K562 (cell line): ENCODE results near the gene SCPEP1. TPM values are rescaled to one million over a fixed set of nuclear protein-coding genes. Genes with fewer than 3 reads are reported as not detected.

Source experiments
- BACH1 ChIP-seq: fragments of 200-800 bp; sonication (Bioruptor generic); IDR thresholded peaks from 2 replicates; pipeline ENCODE4 v1.6.1; 2016; ENCODE audit warnings: missing genetic modification characterization, missing compliant biosample characterization
- E2F3 ChIP-seq: fragments of 250-450 bp; sonication (Bioruptor Pico); IDR thresholded peaks from 2 replicates; pipeline ENCODE4 v1.4.0; 2020; ENCODE audit warnings: mild to moderate bottlenecking
- HNRNPLL ChIP-seq: fragments of 200-400 bp; formaldehyde crosslinking; IDR thresholded peaks from 2 replicates; pipeline ENCODE4 v1.6.1; 2017; ENCODE audit warnings: low read length, low read depth, mild to moderate bottlenecking; ENCODE audit not compliant: poor library complexity, severe bottlenecking
- NFIX ChIP-seq: fragments of 250-450 bp; sonication (Bioruptor Pico); IDR thresholded peaks from 2 replicates; pipeline ENCODE4 v1.4.0; 2020; ENCODE audit warnings: low read depth, mild to moderate bottlenecking, moderate library complexity
- SAFB2 ChIP-seq: fragments of 200-400 bp; formaldehyde crosslinking; IDR thresholded peaks from 2 replicates; pipeline ENCODE4 v1.6.1; 2018; ENCODE audit warnings: borderline replicate concordance, low read length, low read depth, moderate library complexity; ENCODE audit not compliant: severe bottlenecking
- SREBF2 ChIP-seq: sonication (generic); formaldehyde crosslinking; IDR thresholded peaks from 2 replicates; pipeline ENCODE4 v1.4.0; 2020; ENCODE audit warnings: mild to moderate bottlenecking, missing genetic modification reagents
- SUPT5H ChIP-seq: fragments of 450-650 bp; IDR thresholded peaks from 2 replicates; pipeline ENCODE4 v1.6.1; 2016
- ZNF253 ChIP-seq: fragments of 250-450 bp; sonication (Bioruptor Pico); conservative IDR thresholded peaks from 2 replicates; pipeline ENCODE4 v1.6.1; 2021; ENCODE audit warnings: mild to moderate bottlenecking
- ZNF282 ChIP-seq: sonication (generic); formaldehyde crosslinking; IDR thresholded peaks from 2 replicates; pipeline ENCODE4 v1.8.1; 2023; ENCODE audit warnings: missing genetic modification reagents
- ZNF561 ChIP-seq: fragments of 450-650 bp; formaldehyde crosslinking; conservative IDR thresholded peaks from 2 replicates; pipeline ENCODE4 v1.4.0; 2020; ENCODE audit warnings: mild to moderate bottlenecking, moderate library complexity
- ZNF583 ChIP-seq: fragments of 250-450 bp; sonication (Bioruptor Pico); IDR thresholded peaks from 2 replicates; pipeline ENCODE4 v1.4.0; 2020
- ZNF77 ChIP-seq: fragments of 250-450 bp; sonication (Bioruptor Pico); IDR thresholded peaks from 2 replicates; pipeline ENCODE4 v1.5.0; 2020
- polyA plus RNA-seq, 8 experiments: library from polyadenylated mRNA; depleted of rRNA in 4 of 8; stranded (reverse) in 5 of 8; unstranded in 3 of 8; fragments of >200 nt; fragmentation: Nextera tagmentation in 2 of 8; fragmentation: Illumina TruSeq in 1 of 8; extraction: Ambion mirVana in 2 of 8; extraction: Trizol in 1 of 8; gene quantifications; 2 replicates each; pipeline versions ENCODE4 v1.2.1 to v1.2.3, GENCODE V29; 2011 to 2014; ENCODE audit warnings: inconsistent platforms in 1 of 8, missing spikeins in 1 of 8
- total RNA-seq, 7 experiments: library from RNA; depleted of rRNA in 6 of 7; stranded (reverse); fragments of >200 nt in 6 of 7; fragmentation: Illumina TruSeq in 2 of 7; extraction: Trizol in 2 of 7; gene quantifications; 2 replicates each; pipeline versions ENCODE4 v1.2.1 to v1.2.3, GENCODE V29; 2011 to 2021; ENCODE audit warnings: low replicate concordance in 1 of 7
- TF ChIP-seq, protein P1 (sequence below): fragments of 200-800 bp; sonication (Bioruptor generic); IDR thresholded peaks from 2 replicates; pipeline ENCODE4 v1.6.1; 2016; ENCODE audit warnings: missing genetic modification characterization, missing compliant biosample characterization
- TF ChIP-seq, protein P2 (sequence below): fragments of 150-350 bp; IDR thresholded peaks from 2 replicates; pipeline ENCODE4 v1.6.1; 2014; ENCODE audit warnings: low read depth, mild to moderate bottlenecking, low read length, borderline replicate concordance
- TF ChIP-seq, protein P3 (sequence below): fragments of 450-650 bp; formaldehyde crosslinking; IDR thresholded peaks from 2 replicates; pipeline ENCODE4 v1.4.0; 2020; ENCODE audit warnings: mild to moderate bottlenecking, moderate library complexity
- TF ChIP-seq, protein P4 (sequence below): sonication (generic); formaldehyde crosslinking; IDR thresholded peaks from 2 replicates; pipeline ENCODE4 v1.8.1; 2023; ENCODE audit warnings: mild to moderate bottlenecking, missing genetic modification reagents

The SCPEP1 gene
- total and polyA plus RNA-seq, 9 of the 15 experiments (the other 6 are each of a cell fraction or from before 2014, with no cell fraction given), result 5.1 to 14.8 (median 7.2) TPM

DNA sequence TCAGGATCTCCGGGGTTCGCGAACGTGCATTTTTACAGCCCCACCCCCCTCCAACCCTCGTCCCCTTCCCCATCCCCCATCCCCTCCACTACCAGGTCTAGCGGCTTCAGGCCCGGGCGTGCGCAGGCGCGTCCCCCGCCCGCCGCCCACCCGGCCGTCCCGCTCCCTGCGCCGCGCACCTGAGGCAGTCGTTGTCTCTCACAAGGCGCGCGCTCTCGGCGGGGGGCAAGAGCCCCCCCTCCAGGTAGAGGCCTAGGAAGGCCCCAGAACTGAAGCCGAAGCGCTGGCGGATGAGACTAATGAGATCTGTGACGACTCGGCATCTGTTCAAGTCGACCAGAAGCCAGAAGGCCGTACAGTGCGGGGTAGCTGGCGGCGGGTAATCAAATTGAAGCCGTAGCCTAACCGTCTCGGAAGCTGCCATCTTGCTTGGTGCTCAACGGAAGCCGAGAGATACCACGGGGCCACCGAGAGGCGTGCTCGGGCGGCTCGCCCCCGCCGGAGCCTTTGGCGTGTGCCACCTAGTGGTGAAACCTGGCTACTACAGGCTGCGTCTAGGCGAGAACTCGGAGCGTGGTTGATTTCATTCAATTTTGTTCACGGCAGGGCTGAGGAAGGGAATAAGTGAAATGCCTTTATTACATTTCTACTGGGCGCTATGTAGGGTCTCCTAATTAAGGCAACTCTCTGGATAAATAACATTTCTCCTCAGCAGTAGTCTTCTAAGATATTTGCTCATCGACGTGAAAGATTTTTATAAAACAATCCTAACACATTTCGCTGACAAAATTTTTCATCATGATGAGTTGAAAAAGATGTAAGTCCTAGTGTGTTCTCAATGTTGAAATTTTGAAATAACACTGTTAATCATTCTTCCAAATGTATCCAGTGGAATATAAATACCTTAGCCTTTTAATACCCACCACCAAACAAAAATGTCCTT is 17.1 kb upstream of the SCPEP1 start, which contains the start of gene COIL (continued):
- TF ChIP-seq, protein P1, sequence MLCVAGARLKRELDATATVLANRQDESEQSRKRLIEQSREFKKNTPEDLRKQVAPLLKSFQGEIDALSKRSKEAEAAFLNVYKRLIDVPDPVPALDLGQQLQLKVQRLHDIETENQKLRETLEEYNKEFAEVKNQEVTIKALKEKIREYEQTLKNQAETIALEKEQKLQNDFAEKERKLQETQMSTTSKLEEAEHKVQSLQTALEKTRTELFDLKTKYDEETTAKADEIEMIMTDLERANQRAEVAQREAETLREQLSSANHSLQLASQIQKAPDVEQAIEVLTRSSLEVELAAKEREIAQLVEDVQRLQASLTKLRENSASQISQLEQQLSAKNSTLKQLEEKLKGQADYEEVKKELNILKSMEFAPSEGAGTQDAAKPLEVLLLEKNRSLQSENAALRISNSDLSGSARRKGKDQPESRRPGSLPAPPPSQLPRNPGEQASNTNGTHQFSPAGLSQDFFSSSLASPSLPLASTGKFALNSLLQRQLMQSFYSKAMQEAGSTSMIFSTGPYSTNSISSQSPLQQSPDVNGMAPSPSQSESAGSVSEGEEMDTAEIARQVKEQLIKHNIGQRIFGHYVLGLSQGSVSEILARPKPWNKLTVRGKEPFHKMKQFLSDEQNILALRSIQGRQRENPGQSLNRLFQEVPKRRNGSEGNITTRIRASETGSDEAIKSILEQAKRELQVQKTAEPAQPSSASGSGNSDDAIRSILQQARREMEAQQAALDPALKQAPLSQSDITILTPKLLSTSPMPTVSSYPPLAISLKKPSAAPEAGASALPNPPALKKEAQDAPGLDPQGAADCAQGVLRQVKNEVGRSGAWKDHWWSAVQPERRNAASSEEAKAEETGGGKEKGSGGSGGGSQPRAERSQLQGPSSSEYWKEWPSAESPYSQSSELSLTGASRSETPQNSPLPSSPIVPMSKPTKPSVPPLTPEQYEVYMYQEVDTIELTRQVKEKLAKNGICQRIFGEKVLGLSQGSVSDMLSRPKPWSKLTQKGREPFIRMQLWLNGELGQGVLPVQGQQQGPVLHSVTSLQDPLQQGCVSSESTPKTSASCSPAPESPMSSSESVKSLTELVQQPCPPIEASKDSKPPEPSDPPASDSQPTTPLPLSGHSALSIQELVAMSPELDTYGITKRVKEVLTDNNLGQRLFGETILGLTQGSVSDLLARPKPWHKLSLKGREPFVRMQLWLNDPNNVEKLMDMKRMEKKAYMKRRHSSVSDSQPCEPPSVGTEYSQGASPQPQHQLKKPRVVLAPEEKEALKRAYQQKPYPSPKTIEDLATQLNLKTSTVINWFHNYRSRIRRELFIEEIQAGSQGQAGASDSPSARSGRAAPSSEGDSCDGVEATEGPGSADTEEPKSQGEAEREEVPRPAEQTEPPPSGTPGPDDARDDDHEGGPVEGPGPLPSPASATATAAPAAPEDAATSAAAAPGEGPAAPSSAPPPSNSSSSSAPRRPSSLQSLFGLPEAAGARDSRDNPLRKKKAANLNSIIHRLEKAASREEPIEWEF, result no peak
- no peak for TF ChIP-seq SAFB2
- peak; percentile 36 for TF ChIP-seq HNRNPLL
- no peak for TF ChIP-seq ZNF561 (CRISPR knock-in tag)
- TF ChIP-seq ZNF282 (CRISPR knock-in tag), result no peak
- TF ChIP-seq NFIX (CRISPR knock-in tag), result no peak
- TF ChIP-seq ZNF77 (CRISPR knock-in tag), result no peak
- no peak for TF ChIP-seq SREBF2 (CRISPR knock-in tag)
- no peak for TF ChIP-seq BACH1 (tag)
- TF ChIP-seq, protein P2, sequence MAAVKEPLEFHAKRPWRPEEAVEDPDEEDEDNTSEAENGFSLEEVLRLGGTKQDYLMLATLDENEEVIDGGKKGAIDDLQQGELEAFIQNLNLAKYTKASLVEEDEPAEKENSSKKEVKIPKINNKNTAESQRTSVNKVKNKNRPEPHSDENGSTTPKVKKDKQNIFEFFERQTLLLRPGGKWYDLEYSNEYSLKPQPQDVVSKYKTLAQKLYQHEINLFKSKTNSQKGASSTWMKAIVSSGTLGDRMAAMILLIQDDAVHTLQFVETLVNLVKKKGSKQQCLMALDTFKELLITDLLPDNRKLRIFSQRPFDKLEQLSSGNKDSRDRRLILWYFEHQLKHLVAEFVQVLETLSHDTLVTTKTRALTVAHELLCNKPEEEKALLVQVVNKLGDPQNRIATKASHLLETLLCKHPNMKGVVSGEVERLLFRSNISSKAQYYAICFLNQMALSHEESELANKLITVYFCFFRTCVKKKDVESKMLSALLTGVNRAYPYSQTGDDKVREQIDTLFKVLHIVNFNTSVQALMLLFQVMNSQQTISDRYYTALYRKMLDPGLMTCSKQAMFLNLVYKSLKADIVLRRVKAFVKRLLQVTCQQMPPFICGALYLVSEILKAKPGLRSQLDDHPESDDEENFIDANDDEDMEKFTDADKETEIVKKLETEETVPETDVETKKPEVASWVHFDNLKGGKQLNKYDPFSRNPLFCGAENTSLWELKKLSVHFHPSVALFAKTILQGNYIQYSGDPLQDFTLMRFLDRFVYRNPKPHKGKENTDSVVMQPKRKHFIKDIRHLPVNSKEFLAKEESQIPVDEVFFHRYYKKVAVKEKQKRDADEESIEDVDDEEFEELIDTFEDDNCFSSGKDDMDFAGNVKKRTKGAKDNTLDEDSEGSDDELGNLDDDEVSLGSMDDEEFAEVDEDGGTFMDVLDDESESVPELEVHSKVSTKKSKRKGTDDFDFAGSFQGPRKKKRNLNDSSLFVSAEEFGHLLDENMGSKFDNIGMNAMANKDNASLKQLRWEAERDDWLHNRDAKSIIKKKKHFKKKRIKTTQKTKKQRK, result no peak
- TF ChIP-seq ZNF253 (CRISPR knock-in tag), result no peak
- TF ChIP-seq ZNF583 (CRISPR knock-in tag), result no peak
- TF ChIP-seq E2F3 (CRISPR knock-in tag), result no peak
- peak; percentile 90 for TF ChIP-seq SUPT5H
- TF ChIP-seq, protein P3, sequence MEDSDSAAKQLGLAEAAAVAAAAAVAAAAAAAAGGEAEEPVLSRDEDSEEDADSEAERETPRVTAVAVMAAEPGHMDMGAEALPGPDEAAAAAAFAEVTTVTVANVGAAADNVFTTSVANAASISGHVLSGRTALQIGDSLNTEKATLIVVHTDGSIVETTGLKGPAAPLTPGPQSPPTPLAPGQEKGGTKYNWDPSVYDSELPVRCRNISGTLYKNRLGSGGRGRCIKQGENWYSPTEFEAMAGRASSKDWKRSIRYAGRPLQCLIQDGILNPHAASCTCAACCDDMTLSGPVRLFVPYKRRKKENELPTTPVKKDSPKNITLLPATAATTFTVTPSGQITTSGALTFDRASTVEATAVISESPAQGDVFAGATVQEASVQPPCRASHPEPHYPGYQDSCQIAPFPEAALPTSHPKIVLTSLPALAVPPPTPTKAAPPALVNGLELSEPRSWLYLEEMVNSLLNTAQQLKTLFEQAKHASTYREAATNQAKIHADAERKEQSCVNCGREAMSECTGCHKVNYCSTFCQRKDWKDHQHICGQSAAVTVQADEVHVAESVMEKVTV, result peak; percentile 65
- TF ChIP-seq, protein P4, sequence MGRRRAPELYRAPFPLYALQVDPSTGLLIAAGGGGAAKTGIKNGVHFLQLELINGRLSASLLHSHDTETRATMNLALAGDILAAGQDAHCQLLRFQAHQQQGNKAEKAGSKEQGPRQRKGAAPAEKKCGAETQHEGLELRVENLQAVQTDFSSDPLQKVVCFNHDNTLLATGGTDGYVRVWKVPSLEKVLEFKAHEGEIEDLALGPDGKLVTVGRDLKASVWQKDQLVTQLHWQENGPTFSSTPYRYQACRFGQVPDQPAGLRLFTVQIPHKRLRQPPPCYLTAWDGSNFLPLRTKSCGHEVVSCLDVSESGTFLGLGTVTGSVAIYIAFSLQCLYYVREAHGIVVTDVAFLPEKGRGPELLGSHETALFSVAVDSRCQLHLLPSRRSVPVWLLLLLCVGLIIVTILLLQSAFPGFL, result peak; percentile 48; the same call in 1 of the 2 replicates
